ENCODE results near the gene SKA3. TPM values are rescaled to one million over a fixed set of nuclear protein-coding genes. Genes with fewer than 3 reads are reported as not detected.

SKA3 gene
- total RNA-seq, 1 experiment from 2014 or later: 20.2 TPM

- no peak for DNase-seq (ENCODE audit: low spot score)
These were observed 60.2 kb downstream of the SKA3 start for GRCh38 chr13:21116141-21116540.

- DNase-seq (ENCODE audit: low spot score): no peak
These were observed 61.1 kb downstream of the SKA3 start for GRCh38 chr13:21115231-21115630.

GRCh38 chr13:21111546-21111945 is 64.8 kb downstream of the SKA3 start:
- DNase-seq (ENCODE audit: low spot score): no peak

- DNase-seq (ENCODE audit: low spot score): no peak
These were observed 67.2 kb downstream of the SKA3 start for GRCh38 chr13:21109168-21109567.

- no peak for DNase-seq (ENCODE audit: low spot score)
These were observed 70.3 kb downstream of the SKA3 start for GRCh38 chr13:21106089-21106488.

GRCh38 chr13:21104199-21105019 is 71.9 kb downstream of the SKA3 start:
- DNase-seq (ENCODE audit: low spot score): no peak

Small RNA genes lying within 50 kb of the gene (small RNA-seq; reads per million reads assigned to genes)
- gene AL158032.1 (not detected), gene RF00086 (0.72 reads per million, percentile 10 among the genes with 10 or more reads in this experiment), gene RF02116 (not detected)

Other genes with a start within 250 kb of the SKA3 start
- 18.3 and 25.1 TPM in 2 replicates for gene LATS2, start 115.0 kb downstream of the SKA3 start, total RNA-seq (2014; rRNA removed; shearing (Covaris generic))
- 59.5 and 67.4 TPM in 2 replicates for gene SAP18, start 36.4 kb downstream of the SKA3 start, total RNA-seq (2014; rRNA removed; shearing (Covaris generic))
- gene MRPL57, start 106 bp upstream of the SKA3 start, total RNA-seq (2014; rRNA removed; shearing (Covaris generic)): 112 and 143 TPM in 2 replicates